Cardiac fibroblast (primary cell): ENCODE data around the gene SLC43A1.
"Not testable (repeated sequence)": the region's sequence is repeated elsewhere in the genome, so short reads cannot be mapped to it uniquely, and the experiment has no call there.

ENCODE experiments used
- DNase-seq, 2 donors: peaks; one replicate each; pipeline versions ENCODE4 v3.0.0 to v3.0.0-alpha.2; 2010; ENCODE audit warnings: low read depth in 2 of 2
- H3K4me3 ChIP-seq, 2 donors: replicated peaks in 1 of 2; 1 replicate in 1 of 2; 2 replicates in 1 of 2; pipeline ENCODE4 v1.5.1; 2011; ENCODE audit warnings: low read depth in 2 of 2, low read length in 2 of 2, mild to moderate bottlenecking in 2 of 2, moderate library complexity in 1 of 2
- TF ChIP-seq, protein P1 (sequence below): IDR thresholded peaks from one replicate; pipeline ENCODE4 v1.5.1; 2011; ENCODE audit warnings: low read depth, mild to moderate bottlenecking, low read length, inconsistent platforms

The SLC43A1 gene

DNA sequence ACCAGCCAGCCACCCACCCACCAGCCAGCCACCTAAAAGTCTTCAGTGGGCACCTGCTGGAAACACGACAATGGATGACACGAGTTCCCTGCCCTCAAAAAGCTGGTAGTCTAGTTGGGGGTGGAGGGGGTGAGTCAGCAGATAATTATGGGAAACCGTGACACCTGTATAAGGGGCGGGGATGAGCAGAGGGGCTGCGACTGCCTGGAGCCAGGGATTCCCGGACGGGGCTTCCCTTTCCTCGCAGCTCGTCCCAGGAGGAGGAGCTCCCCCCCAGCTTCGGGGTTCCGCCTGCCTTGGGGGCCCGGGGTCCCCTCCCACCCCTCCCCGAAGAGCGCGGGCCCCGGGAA lies 57.5 kb downstream of the SLC43A1 start:
- DNase-seq: no peak
- TF ChIP-seq, protein P1, sequence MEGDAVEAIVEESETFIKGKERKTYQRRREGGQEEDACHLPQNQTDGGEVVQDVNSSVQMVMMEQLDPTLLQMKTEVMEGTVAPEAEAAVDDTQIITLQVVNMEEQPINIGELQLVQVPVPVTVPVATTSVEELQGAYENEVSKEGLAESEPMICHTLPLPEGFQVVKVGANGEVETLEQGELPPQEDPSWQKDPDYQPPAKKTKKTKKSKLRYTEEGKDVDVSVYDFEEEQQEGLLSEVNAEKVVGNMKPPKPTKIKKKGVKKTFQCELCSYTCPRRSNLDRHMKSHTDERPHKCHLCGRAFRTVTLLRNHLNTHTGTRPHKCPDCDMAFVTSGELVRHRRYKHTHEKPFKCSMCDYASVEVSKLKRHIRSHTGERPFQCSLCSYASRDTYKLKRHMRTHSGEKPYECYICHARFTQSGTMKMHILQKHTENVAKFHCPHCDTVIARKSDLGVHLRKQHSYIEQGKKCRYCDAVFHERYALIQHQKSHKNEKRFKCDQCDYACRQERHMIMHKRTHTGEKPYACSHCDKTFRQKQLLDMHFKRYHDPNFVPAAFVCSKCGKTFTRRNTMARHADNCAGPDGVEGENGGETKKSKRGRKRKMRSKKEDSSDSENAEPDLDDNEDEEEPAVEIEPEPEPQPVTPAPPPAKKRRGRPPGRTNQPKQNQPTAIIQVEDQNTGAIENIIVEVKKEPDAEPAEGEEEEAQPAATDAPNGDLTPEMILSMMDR: no peak
- H3K4me3 ChIP-seq: peak overlapping the region in 1 of 2 donors; percentile 28

DNA sequence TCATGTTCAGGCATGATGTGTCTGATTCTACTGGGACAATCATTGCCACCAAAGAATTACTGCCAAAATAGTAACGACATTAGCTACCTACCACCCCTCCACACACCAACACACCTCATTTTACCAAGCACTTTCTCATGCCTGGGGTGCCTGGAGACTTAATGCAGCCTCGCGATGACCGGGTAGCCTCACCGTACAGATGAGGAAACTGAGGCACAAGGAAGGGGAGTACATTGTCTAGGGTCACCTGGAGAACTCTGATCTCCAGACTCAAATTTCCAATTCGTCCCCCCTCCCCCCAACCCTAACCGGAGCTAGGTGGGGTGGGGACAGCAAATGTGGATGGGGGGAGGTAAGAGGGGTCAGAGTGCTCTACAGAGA lies 57.9 kb downstream of the SLC43A1 start:
- H3K4me3 ChIP-seq: no peak overlapping the region
- TF ChIP-seq, protein P1: no peak
- no peak for DNase-seq

DNA sequence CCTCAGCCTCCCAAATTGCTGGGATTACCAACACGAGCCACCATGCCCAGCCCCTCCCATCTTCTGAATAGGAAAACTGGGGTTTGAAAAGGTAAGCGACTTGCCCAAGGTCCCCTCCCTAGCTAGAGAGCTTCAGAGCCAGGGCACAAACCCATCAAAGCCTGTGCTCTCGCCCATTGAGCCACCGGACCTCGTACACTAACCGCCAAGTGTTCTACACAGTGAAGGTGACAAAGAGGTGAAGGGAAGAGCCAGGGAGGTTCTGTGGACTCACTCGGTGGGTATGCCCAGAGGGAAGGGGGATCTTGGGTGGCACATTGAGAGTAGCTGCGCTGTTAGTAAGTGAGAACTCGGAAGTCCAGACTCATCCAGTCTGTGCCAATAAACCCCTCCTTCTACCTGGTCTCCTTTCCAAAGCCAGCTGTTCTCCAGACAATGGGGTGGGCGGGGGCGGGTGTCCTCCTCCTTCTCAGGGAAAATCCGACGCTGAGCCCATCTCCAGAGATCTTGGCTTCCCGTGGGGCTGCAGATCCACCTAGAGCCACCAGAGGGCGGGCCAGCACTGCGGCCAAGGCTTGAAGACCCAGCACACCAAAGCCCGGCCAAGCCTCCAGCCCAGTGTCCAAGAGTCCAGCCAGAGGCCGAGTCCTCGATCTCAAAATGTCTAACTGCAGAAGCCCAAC lies 58.4 kb downstream of the SLC43A1 start:
- DNase-seq: peak; percentile 89 to 92
- TF ChIP-seq, protein P1: peak; percentile 99
- H3K4me3 ChIP-seq: no peak overlapping the region

DNA sequence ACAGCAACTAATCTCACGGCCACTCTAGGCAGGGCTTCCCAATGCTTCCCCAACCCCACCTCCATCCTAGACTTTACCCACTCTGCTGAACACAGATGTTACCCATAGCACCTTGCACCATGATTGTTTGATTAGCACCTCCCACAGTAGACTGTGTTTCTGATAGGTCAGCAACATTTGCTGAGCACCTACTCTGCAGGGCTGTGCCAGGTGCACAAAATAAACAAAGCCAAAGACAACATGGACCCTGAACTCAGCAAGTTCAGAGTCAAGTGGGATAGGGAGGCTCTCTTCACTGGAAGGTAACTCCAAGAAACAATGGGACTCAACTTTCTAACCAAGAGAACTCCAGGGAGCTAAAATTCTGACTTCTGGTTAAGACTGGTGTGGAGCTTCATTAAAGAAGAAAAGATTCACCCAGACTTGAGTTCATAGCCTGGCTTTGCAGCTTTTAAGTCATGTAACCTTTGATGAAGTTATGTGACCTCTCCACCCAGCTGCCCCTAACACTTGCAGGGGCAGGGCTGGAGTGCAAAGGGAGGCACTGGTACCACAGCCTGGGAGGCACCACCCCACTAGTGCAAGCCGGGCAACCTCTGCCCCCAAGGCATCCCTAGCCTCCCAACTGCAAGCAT lies 61.8 kb downstream of the SLC43A1 start:
- H3K4me3 ChIP-seq: no peak overlapping the region
- TF ChIP-seq, protein P1: no peak
- no peak for DNase-seq

DNA sequence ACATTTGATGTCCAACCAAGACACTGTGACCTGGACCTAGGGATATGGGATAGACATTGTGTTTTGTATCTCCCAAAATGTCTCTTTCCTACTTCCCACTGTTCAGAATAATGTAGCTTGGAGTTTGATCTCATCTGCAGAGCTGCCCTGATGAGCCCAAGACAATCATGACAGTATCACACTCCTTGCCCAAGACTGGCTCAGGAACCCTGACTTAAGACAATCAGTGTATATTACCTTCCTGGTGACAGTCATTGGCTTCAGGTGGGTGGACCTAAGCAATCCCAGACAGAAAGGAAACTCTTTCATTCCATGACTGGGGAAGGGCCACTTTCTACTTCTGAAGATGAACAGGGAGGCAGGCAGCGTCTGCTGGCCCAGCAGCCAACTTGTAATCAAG lies 69.4 kb downstream of the SLC43A1 start:
- H3K4me3 ChIP-seq: no peak overlapping the region
- no peak for DNase-seq
- TF ChIP-seq, protein P1: no peak

DNA sequence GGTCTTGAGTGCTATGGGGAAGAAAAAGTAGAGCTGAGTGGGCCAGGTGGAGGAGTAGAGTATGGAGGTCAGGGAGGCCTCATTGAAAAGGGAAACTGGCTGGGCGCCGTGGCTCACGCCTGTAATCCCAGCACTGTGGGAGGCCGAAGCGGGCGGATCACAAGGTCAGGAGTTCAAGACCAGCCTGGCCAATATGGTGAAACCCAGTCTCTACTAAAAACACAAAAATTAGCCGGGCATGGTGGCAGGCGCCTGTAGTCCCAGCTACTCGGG lies 70.4 kb downstream of the SLC43A1 start:
- not testable (repeated sequence) for H3K4me3 ChIP-seq, DNase-seq

DNA sequence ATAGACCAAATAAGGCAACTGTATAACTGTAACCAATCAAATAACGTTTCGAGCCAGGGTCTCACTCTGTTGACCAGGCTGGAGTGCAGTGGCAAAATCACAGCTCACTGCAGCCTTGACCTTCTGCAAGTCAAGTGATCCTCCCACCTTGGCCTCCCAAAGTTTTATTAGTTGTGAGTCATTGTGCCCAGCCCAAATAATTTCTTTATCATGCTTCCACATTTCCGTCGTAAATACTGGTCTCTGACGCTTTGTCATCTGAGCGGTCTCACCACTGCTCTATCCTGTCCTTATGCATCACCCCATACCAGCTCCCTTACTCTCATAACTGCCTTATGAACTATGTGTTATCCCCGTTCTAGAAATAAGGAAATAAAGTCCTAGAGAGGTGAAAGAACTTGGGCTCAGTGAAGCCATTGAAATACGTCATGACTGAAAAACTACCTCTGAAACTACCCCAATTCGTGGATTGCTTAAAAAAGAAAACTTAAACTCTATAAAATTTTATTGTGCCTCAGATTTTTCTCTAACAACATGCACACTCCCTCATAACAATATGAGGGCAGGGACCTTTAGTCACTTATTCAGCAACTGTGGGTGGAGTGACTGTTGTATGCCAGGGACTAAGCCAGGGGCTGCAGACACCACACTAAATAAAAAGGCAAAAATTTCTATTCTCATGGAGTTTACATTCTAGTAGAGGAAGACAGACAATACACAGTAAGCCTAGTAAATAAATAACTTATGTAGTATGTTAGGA lies 71.0 kb downstream of the SLC43A1 start:
- H3K4me3 ChIP-seq: no peak overlapping the region
- peak in 1 of 2 donors; percentile 21 for DNase-seq
- TF ChIP-seq, protein P1: no peak
